ENCODE results near the gene GPR89B.
"Not testable (repeated sequence)": the region's sequence is repeated elsewhere in the genome, so short reads cannot be mapped to it uniquely, and the experiment has no call there.

GRCh38 chr1:147987893-147988292, 59.7 kb downstream of the GPR89B start:
- TF ChIP-seq, protein P1, sequence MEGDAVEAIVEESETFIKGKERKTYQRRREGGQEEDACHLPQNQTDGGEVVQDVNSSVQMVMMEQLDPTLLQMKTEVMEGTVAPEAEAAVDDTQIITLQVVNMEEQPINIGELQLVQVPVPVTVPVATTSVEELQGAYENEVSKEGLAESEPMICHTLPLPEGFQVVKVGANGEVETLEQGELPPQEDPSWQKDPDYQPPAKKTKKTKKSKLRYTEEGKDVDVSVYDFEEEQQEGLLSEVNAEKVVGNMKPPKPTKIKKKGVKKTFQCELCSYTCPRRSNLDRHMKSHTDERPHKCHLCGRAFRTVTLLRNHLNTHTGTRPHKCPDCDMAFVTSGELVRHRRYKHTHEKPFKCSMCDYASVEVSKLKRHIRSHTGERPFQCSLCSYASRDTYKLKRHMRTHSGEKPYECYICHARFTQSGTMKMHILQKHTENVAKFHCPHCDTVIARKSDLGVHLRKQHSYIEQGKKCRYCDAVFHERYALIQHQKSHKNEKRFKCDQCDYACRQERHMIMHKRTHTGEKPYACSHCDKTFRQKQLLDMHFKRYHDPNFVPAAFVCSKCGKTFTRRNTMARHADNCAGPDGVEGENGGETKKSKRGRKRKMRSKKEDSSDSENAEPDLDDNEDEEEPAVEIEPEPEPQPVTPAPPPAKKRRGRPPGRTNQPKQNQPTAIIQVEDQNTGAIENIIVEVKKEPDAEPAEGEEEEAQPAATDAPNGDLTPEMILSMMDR (optimal IDR thresholded peaks at IDR 0.05 in 1 of 3, IDR thresholded peaks at IDR 0.05 in 1 of 3, conservative IDR thresholded peaks at IDR 0.05 in 1 of 3; ENCODE audit: extremely low read depth in 1 of 3, insufficient read depth in 2 of 3, low read length in 3 of 3) = not testable (repeated sequence)
- not testable (repeated sequence) for TF ChIP-seq EZH2 (IDR thresholded peaks at IDR 0.05; ENCODE audit: low read length)

Measured in keratinocyte (primary cell).